ENCODE results near the gene EVI5.

Gene EVI5

DNA sequence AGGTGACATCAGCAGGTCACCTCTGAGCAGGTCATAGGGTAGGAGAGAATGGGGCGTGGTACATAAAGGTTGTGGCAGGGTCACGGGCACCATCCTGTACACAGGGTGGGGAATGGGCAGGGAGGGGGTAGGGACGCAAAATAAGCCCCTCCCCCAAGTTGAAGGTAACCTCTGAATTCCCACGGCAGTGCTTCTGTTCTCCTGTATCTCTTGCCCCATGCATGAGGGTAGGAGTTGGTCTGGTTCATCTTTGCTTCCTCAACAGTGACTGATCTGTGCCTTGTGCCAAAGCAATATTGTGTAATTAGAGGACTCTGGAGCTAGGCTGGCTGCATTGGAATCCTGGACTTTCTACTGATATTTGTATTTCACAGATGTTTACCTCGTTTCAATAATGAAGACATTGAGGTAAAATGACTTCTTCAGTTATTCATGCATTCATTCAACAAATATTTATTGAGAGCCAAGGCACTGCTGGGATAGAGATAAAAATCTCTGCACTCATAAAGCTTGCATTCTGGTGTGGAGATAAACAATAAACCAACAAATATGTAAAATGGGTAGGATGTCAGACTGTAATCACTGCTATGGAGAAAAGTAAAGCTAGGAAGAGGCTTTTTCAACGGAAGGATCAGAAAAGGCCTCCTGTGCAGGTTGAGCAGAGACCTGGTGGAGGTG is 279.8 kb downstream of the EVI5 start:
- no peak for DNase-seq

DNA sequence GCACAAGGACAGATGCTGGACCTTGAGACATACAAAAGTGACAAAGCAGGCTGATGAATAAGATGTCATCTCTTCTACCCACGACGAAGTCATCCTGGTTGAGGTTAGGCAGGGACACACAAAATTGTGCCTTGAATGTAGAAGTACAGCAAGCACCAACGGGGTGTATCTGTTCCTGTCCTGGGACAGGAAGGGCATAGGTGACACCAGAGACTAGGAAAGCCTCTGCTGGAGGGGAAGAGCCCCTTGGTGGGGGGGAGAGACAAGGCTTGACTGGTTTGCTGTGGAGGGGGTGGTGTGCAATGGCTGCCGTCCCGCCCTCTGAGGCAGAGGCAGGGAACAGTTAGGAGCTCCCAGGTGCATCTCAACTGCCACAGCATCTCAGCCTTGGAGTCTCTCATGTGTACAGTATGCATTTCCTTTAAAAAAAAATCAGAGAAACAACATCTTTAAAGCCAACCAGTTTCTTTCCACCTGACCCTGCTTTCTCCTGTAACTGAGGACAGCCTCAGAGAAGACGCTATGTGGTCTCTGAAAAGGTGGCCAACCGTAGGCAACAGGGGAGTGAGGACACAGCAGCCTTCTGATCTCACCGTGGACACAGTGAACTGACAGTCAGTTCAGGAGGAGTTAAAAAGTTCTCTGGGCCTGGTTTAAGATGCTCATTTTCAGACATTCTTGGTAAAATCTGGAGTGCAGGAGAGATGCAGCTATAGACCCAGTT is 280.5 kb downstream of the EVI5 start:
- DNase-seq: no peak

DNA sequence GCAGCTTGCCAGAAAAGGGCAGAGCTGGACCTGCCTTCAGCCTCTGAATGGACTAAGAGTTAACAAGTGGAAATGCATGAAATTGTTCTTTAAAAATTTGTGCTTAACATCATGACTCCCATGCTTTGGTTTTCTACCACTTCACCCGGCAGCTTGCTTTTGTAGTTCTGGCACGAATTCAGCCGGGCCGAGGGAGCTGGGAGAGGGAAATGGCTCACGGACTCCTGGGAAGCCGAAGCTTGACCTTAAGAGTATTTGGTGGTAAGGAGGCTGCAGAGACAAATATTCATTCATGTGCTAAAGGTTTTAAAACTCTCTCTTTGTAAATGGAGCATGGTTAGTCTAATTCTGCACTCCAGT is 281.0 kb downstream of the EVI5 start:
- DNase-seq: no peak

- DNase-seq: no peak
These were observed 281.6 kb downstream of the EVI5 start for GRCh38 chr1:92503043-92503925.

- no peak for DNase-seq
These were observed 282.7 kb downstream of the EVI5 start for GRCh38 chr1:92502247-92502646.

DNA sequence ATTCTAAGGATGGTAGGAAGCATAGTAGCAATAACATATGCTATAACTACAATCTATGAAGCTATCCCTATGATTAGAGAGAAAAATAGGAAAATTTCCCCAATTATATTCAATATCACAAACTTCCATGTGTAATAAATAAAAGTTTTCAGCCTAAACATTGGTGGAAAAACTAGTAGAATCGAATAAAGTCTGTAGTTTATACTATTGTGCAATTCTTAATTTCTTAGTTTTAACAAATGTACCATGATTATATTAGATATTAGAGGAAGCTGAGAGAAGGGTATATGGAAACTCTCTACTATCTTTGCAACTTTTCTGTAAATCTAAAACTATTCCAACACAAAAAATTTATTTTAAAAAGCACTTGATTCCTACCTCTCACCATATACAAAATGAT is 284.4 kb downstream of the EVI5 start:
- DNase-seq: no peak

- peak in 1 of 2 donors; percentile 33 for DNase-seq
These were observed 289.4 kb downstream of the EVI5 start for GRCh38 chr1:92495392-92496063.

- DNase-seq: no peak
These were observed 290.3 kb downstream of the EVI5 start for GRCh38 chr1:92494485-92495141.

GRCh38 chr1:92493139-92493538 is 291.8 kb downstream of the EVI5 start:
- DNase-seq: no peak

- no peak for DNase-seq
These were observed 296.1 kb downstream of the EVI5 start for GRCh38 chr1:92488832-92489231.

DNA sequence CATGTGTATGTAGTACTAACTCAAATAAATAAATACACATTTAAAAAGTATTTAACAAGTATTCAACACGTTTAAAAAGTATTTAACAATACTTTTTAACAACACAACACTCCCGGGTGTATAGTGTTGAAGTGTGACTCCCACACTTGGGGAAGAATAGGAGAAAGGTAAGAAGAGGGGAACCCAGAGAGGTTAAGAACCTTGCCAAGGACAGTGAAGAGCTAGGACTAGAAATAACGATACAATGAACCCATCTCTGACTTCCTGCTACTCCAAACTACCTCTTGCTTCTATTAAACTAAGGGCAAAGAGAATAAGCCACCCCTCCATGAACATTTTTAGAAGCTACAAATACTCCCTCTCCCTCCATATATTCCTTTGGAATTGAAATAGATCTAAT is 296.5 kb downstream of the EVI5 start:
- no peak for DNase-seq

DNA sequence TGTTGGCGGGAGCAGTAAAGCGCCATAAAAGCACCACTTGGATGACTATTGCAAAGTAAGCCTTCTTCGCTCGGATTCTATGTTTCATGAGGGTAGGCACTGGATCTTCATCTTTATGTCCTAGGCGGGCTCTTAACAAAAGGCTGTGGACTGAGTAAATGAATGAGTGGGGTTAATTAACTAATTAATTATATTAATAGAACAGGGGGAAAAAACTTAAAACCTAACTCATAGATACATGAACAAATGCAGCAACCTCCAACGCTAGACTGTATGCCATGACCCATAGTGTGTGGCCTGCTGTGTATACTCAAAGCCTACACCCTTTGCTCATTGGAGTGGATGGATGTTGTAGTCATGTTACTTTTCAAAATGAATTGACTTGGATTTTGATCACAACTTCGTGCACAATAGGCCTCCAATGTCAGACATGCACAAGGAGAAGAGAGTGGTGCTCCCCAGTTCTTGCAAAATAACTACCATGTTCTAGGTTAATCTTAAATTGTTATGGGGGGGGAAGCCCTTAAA is 297.8 kb downstream of the EVI5 start:
- DNase-seq: no peak

- DNase-seq: peak; percentile 56 to 68
These were observed 298.4 kb downstream of the EVI5 start, which contains the start of gene GFI1 for GRCh38 chr1:92486251-92487077. Gene GFI1 (minus strand): TSS chr1:92486925. CDS start chr1:92483487, 3,438 bp downstream.

DNA sequence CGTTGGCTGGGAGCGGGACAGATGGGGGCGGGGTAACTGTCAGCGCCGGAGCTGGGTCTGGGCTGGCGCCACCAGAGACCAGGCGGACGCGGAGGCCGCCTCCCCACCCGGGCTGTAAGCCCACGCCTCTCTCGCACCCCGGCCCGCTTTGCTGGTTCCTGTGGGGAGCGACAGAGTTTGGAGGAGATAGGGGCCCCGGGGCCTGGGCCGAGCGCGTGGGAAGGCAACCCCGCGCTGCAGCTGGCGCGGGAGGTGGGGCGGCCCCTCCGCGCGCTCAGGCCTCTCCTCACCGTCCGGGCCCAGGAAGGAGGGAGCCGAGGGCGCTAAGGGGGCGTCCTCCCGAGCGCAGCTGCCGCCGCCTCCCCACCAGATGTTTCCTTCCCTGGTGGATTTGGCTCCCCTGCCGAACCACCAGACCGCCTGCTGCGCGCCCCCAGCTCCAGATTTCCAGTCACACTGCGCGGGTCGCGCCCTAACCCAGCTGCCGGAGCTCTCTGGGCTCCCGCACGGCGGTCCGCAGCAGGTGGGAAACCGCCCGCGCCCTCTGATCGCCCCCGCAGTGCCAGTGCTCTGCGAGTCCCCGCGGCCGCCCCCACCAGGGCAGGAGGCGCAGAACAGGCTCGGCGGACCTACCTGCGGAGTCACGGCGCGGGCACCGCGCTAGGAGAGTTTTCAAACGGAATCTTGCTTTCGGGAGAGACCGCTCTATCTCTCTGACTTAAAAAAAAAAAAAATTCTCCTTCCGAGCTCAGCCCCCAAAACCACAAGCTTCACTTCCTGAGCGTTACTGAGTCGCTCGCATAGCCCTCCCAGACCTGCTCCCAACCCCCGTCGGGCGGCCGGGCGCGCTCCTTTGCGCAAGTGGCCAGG is 299.3 kb downstream of the EVI5 start:
- peak; percentile 71 to 83 for DNase-seq

DNA sequence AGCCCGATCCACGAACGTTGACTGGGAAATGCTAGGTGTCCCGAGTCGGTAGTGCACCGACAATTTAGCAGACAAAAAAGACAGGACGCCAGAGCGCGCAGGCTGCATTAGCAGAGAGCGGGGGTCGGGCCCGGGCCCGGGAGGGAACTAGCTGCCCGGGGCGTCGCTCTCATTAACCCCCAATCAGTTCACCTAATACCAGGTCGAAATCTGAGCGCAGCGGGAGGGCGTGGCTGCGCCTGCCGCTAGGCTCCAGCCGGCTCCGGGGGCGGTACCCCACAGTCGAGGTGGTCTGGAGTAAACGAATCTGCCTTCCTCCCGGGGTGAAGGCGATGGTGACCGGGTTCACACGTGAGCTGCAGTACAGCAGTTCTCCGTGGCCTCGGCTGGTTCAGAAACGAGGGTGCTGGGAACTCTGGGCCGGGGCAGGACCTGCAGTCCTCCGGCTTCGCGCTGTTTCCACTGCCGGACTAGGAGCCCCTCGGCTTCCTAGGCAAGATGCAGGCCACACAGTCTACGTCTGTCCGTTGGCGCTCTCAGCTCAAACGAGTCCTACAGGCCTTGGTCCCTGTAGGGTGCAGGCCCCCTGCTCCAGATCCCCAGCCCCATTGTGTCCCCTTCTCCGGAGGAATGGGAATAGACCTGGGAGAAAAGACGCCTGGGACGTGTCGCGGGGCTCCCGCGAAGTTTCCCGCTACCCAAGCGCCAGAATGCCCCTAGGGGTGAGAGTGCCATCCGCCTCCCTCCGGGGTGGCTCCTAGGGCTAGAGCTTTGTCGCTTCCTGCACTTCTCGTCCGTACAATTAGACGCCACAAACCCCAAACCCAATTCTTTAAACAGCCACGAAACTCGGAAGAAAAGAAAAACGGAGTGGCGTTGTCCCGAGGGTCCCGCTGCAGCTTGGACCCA is 300.2 kb downstream of the EVI5 start:
- peak; percentile 34 to 59 for DNase-seq

DNA sequence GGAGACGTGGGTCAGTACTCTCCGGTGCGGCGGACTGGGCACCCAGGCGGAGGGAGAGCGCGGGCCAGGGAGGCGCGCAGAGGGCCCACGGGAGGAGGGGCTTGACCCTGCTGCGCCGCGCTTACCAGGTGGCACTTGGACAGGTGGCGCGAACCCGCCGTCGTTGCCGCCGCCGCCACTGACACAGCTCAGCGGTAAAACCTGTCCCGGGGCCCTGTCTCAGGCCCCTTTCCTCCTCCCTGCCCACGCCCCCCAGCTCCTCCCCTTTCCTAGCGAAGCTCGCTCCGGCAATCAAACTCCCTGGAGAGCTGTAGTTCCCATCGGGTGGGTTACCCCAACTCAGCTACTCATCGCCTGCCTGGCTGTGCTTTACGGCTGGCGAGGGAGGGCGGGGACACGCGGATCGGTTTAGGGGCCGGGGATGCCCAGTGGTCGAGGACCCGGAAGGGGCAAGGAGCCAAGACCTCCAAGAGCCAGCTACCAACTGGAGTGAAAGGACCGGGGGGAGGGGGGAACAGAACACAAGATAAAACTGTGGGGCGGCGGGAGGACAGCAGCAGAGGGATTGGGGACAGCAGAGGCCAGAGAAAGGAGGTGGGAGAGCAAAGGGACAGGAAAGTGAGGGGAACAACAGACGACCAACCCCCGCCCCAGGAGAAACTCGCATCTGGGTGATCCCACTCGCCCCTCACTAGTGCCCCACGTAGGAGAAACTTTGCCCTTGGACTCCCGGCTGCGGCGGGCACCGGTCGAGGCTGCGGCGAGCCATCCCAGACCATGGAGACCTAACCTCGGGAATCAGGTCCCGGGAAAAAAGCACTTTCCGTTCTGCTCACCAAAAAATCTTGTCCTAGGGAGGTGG is 301.1 kb downstream of the EVI5 start:
- peak in 1 of 2 donors; percentile 49 for DNase-seq

DNA sequence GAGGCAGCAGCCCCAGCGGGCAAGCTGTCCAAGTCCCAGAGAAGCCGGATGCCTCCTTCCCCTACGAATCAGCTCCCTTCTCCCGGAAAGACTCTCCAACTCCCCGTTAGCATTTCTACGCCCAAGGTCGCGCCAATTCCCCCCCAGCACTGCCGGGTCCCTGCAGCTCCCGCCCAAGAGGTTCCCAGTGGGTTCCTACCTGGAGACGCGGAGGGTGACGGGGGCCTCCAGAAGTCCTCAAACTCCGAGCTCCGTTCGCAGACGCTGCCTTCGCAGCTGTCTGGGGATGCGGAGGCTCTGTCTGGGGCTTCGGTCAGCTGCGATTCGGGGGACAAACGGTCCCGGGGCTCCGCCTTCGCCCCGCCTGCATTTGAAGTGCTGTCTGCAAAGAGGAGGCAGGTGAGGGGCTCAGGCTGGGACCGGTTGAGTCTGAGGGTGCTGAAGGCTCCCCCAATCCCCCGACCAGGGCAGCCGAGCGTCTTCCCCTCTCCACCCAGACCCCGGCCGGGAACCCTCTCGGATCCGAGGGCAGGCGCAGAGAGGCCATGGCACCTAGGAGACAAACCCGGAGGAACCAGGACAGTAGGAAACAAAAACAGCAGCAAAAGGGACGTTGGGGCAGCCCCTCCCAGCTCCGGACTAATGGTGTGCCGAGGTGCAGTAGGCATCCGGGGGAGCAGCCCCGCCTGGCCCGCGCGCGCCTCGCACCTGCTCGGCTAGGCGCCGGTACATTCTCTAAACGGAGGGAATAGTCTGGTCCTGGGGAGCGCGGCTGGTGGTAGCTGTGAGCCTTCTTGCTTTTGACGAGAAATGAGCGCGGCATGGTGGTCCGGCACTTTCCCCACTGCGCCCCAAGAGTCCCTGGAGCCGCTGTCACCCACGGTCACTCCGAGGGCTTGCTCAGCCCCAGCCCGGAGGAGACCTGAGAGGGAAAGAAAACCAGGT is 302.0 kb downstream of the EVI5 start:
- DNase-seq: peak in 1 of 2 donors; percentile 42

Measured in CD4-positive, alpha-beta T cell treated with Interferon alpha-2 for 1 hour (primary cell).